KMS-11 (cell line): ENCODE results near the gene RPL32.
A peak's percentile ranks its signal among the peaks of the same experiment; 100 is the strongest.

ENCODE experiments used
- H2AFZ ChIP-seq: fragments of 200-600 bp; sonication (generic); 2 replicates; pipeline ENCODE4 v1.6.1; 2016; ENCODE audit warnings: antibody characterized with exemption, mixed run types, low read depth
- H3K27ac ChIP-seq: fragments of 200-600 bp; sonication (generic); 2 replicates; pipeline ENCODE4 v1.6.1; 2016; ENCODE audit warnings: mild to moderate bottlenecking, mixed run types
- H3K27me3 ChIP-seq: fragments of 200-600 bp; sonication (generic); 2 replicates; pipeline ENCODE4 v1.6.1; 2017; ENCODE audit warnings: mild to moderate bottlenecking, low read depth, mixed run types, moderate library complexity; ENCODE audit not compliant: insufficient read depth
- H3K36me3 ChIP-seq: fragments of 200-600 bp; sonication (generic); 2 replicates; pipeline ENCODE4 v1.6.1; 2017; ENCODE audit warnings: mild to moderate bottlenecking, mixed run types; ENCODE audit not compliant: insufficient read depth
- H3K4me1 ChIP-seq: fragments of 200-600 bp; sonication (generic); 2 replicates; pipeline ENCODE4 v1.6.1; 2016; ENCODE audit warnings: mild to moderate bottlenecking, low read depth, mixed run types; ENCODE audit not compliant: poor library complexity, severe bottlenecking
- H3K4me2 ChIP-seq: fragments of 200-600 bp; sonication (generic); 2 replicates; pipeline ENCODE4 v1.7.0; 2016; ENCODE audit warnings: mild to moderate bottlenecking, mixed run types
- H3K4me3 ChIP-seq: fragments of 200-600 bp; sonication (generic); IDR thresholded peaks from 2 replicates; pipeline ENCODE4 v1.6.1; 2017; ENCODE audit warnings: low read depth, low read length, mixed read lengths; ENCODE audit not compliant: insufficient read depth
- H3K79me2 ChIP-seq: fragments of 200-600 bp; sonication (generic); 2 replicates; pipeline ENCODE4 v1.6.1; 2016; ENCODE audit warnings: low read depth, mixed run types; ENCODE audit not compliant: insufficient read depth
- H3K9ac ChIP-seq: fragments of 200-600 bp; sonication (generic); 2 replicates; pipeline ENCODE4 v1.6.1; 2016; ENCODE audit warnings: mild to moderate bottlenecking, mixed run types
- H4K20me1 ChIP-seq: fragments of 200-600 bp; sonication (generic); 2 replicates; pipeline ENCODE4 v1.6.1; 2016; ENCODE audit warnings: mild to moderate bottlenecking, mixed run types; ENCODE audit not compliant: insufficient read depth
- TF ChIP-seq, protein P1 (sequence below): fragments of 200-600 bp; sonication (generic); conservative IDR thresholded peaks from 2 replicates; pipeline ENCODE4 v1.6.1; 2017; ENCODE audit warnings: low read depth, mild to moderate bottlenecking, antibody characterized with exemption, low read length, moderate library complexity, mixed read lengths

Gene RPL32

GRCh38 chr3:12810961-12811360 lies 30.4 kb downstream of the RPL32 start:
- no peaks in the 10 kb centered on the region for H3K27me3 ChIP-seq
- peaks cover 7% of the 10 kb centered on the region for H3K4me1 ChIP-seq
- H3K4me3 ChIP-seq: no peak overlapping the region
- no peaks in the 10 kb centered on the region for H3K79me2 ChIP-seq
- H4K20me1 ChIP-seq: no peaks in the 10 kb centered on the region
- no peak overlapping the region for H3K9ac ChIP-seq
- H3K36me3 ChIP-seq: no peaks in the 10 kb centered on the region
- peak overlapping the region; percentile 71; the same call in 1 of the 2 replicates for H2AFZ ChIP-seq
- TF ChIP-seq, protein P1, sequence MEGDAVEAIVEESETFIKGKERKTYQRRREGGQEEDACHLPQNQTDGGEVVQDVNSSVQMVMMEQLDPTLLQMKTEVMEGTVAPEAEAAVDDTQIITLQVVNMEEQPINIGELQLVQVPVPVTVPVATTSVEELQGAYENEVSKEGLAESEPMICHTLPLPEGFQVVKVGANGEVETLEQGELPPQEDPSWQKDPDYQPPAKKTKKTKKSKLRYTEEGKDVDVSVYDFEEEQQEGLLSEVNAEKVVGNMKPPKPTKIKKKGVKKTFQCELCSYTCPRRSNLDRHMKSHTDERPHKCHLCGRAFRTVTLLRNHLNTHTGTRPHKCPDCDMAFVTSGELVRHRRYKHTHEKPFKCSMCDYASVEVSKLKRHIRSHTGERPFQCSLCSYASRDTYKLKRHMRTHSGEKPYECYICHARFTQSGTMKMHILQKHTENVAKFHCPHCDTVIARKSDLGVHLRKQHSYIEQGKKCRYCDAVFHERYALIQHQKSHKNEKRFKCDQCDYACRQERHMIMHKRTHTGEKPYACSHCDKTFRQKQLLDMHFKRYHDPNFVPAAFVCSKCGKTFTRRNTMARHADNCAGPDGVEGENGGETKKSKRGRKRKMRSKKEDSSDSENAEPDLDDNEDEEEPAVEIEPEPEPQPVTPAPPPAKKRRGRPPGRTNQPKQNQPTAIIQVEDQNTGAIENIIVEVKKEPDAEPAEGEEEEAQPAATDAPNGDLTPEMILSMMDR: no peak
- peak overlapping the region; percentile 36; the same call in 1 of the 2 replicates for H3K4me2 ChIP-seq
- no peak overlapping the region for H3K27ac ChIP-seq

- H3K9ac ChIP-seq: no peak overlapping the region
- H3K27me3 ChIP-seq: no peaks in the 10 kb centered on the region
- H3K36me3 ChIP-seq: no peaks in the 10 kb centered on the region
- H3K4me2 ChIP-seq: peak overlapping the region; percentile 51
- peaks cover 7% of the 10 kb centered on the region for H3K4me1 ChIP-seq
- H3K4me3 ChIP-seq: peak overlapping the region; percentile 57
- H4K20me1 ChIP-seq: no peaks in the 10 kb centered on the region
- TF ChIP-seq, protein P1: peak; percentile 74
- no peak overlapping the region for H3K27ac ChIP-seq
- H3K79me2 ChIP-seq: no peaks in the 10 kb centered on the region
- peak overlapping the region; percentile 71 for H2AFZ ChIP-seq
Measured at GRCh38 chr3:12810013-12810780, 31.2 kb downstream of the RPL32 start.

DNA sequence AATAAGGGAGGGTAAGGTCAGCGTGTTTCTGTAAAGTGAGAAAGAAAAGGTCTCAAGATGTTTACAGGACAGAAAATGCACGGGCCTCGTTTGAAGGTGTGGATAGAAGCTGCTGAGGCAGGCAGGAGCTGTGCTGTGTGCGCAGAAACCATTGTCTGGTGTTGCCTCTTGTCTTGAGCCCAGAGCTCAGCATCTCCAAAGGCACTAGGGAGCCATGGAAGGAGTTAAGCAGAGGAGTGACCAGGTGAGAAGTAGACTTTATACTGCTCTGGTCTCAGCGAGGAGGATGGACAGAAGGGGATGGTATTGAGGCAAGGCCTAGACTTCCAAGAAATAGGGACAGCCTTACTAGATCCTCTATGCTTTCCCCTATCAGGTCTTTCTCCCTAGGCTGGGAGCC lies 31.9 kb downstream of the RPL32 start:
- Histone ChIP-seq H3K4me3 (peak overlapping the region; percentile 57), H3K36me3 (no peaks in the 10 kb centered on the region), H4K20me1 (no peaks in the 10 kb centered on the region), H3K4me1 (peaks cover 7% of the 10 kb centered on the region), H2AFZ (peak overlapping the region; percentile 71; the same call in 1 of the 2 replicates), H3K79me2 (no peaks in the 10 kb centered on the region), H3K27me3 (no peaks in the 10 kb centered on the region), H3K27ac (no peak overlapping the region), H3K4me2 (no peak overlapping the region; the same call in 1 of the 2 replicates), H3K9ac (no peak overlapping the region)
- TF ChIP-seq, protein P1: no peak

DNA sequence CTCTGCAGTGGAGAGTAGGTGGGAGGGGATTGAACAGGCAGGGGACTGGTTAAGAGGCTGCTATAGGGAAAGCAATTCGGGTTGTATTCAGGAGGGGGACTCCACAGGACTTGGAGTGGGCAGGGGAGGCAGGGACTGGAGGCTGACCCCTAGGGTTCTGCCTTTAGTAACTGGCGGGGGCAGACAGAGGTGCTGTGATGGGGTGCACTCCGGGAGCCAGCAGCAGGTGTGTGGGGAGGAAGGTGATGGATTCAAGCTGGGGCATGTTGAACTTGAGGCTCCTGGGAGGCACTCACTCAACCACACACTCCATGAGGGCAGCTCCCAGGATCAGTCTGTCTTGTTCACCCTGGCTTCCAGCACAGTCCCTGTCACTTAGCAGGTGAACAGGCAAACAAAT lies 32.4 kb downstream of the RPL32 start:
- H3K36me3 ChIP-seq: no peaks in the 10 kb centered on the region
- H3K79me2 ChIP-seq: no peaks in the 10 kb centered on the region
- no peak overlapping the region for H3K27ac ChIP-seq
- H3K27me3 ChIP-seq: no peaks in the 10 kb centered on the region
- no peak overlapping the region for H2AFZ ChIP-seq
- H3K4me1 ChIP-seq: peaks cover 7% of the 10 kb centered on the region
- TF ChIP-seq, protein P1: no peak
- H3K9ac ChIP-seq: no peak overlapping the region
- H4K20me1 ChIP-seq: no peaks in the 10 kb centered on the region
- no peak overlapping the region for H3K4me3 ChIP-seq
- no peak overlapping the region for H3K4me2 ChIP-seq
